ENCODE measurements around the gene QPCT.
"Not testable (repeated sequence)": the region's sequence is repeated elsewhere in the genome, so short reads cannot be mapped to it uniquely, and the experiment has no call there.

QPCT gene

DNA sequence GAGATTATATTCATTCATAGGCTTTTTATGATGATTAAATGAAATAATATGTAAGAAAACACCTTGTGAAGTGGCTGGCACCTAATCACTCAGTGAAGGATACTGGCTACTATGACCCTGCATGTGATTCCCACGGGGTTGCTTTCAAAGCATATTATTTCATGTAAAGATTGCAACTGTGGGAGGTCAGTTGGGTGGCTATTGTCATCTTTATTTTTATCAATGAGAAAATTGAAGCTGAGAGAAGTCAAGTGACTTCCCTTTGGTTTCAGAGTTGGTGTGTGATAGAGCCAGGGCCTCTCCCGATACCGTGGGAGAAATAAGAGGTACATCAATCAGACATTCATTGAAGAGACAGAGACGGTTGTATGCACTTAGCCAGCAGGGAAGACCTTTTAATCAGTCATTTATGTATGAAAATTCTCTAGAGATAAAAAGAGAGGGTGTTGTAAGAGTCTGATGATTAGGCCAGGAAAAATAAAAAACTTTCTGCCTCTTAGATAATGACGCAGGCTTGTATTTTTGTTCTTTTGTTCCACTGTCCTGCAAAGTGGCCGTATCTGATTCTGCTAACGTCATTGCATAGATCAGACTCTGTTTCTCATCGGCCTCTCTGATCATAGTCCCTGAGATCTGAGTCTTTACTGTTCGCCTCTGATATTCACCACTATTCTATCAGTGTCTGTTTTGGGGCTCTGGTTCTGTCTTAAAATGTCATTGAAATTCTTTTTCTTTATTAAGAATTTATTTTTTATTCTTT is 50.5 kb downstream of the QPCT start:
- DNase-seq = no peak

DNA sequence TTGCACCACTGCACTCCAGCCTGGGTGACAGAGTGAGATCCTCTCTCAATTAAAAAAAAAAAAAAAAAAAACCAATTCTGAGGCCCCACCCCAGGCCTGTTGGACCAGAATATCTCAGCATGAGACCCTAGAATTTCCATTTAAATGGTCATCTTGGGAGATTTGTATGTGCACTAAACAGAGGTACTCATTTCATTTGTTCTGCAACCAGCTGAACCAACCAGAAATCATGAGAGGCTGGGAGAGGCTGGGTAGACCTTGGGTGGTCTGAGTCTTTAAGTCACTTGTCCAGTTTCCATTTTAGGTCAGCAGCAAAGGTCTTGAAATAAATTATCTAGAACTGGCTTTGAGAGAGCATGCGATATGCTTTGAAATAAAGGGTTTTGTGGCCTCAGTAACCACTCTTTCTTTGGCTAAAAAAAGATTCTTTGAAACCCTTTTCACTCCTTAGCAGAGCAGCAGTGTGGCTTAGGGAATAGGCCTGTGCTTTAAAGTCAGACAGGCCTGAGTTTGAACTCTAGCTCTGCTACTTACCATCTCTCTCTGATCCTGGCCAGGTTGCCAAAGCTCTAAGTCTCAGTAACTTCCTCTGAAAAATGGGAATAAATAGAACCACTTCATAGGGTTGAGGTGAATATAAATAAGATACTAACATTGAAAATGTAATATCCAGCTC is 52.6 kb downstream of the QPCT start:
- DNase-seq = no peak

DNA sequence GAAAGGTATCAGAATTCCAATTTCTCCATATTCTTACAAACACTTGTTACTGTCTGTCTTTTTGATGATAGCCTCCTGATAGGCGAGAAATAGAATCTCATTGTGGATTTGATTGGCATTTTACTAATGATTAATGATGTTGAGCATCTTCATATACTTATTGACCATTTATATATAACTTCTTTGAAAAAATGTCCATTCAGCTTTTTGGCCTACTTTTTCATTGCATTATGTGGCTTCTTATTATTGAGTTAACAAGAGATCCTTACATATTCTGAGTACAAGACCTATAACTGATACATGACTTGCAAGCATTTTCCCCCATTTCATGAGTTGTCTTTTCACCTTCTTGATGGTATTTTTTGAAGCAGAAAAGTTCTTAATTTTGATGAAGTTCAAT is 54.6 kb downstream of the QPCT start:
- DNase-seq = no peak

DNA sequence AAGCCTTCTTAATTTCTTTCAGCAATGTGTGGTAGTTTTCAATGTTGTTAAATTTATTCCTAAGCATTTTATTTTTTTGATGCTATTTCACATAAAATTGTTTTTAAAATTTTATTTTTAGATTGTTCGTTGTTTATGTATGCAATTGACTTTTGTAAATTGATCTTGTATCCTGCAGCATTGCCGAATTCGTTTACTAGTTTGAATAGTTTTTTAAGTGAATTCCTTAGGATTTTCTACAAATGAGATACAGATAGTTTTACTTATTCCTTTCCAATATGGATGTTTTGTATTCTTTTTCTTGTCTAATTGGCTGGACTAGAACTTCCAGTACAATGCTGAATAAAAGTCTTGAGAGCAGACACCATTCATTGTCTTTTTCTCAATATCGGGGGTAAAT is 55.6 kb downstream of the QPCT start:
- no peak for DNase-seq

DNA sequence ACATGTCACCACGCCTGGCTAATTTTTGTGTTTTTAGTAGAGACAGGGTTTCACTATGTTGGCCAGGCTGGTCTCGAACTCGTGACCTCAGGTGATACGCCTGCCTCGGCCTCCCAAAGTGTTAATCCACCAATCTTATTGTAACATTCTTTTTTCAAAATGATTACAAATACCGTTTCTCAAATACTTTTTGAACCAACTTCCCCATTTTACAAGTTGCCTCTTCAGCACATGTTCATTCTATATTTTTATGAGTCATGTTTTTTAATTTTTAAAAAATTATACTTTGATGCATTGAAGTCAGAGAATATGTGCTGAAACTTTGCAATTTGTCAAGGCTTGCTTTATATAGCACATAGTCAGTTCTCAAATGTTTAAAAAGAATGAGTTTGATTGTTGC is 58.2 kb downstream of the QPCT start:
- no peak for DNase-seq

DNA sequence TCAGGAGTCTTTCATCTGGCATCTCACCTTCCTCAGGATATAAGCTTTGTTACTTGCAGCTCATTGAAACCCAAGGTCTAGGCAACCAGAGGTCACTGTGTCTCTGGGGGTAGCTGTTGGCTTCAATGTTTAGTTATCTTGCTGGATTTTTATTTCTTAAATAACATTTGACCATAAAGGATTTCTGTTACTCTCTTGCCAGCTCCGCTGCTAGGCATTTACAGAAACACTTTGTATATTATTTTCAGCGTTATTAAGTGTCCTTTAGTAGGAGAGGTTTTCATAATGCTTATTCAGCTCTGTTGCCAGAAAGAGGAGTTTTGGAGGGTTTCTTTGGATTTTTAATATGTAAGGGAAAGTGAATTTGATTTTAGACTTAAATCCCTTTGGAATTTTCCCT is 61.4 kb downstream of the QPCT start:
- DNase-seq = no peak

DNA sequence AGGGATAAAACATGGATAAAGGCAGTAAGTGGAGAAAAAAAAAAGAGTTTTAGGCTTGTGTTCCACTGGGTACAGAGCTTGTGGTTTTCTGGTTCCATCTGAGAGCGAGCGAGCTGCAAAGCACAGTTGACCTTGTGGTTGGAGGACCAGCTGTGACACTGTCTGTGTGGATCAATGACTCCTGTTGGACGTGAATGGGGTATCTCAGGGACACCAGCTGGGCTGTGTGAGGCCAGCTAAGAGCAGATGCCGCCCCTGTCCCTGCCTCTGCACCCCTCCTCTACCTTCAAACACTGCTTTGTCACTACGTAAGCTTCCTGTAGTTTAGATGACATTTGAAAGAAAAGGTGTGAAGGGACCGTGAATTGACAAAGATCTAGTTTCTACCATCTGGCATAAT is 67.8 kb downstream of the QPCT start:
- no peak for DNase-seq

DNA sequence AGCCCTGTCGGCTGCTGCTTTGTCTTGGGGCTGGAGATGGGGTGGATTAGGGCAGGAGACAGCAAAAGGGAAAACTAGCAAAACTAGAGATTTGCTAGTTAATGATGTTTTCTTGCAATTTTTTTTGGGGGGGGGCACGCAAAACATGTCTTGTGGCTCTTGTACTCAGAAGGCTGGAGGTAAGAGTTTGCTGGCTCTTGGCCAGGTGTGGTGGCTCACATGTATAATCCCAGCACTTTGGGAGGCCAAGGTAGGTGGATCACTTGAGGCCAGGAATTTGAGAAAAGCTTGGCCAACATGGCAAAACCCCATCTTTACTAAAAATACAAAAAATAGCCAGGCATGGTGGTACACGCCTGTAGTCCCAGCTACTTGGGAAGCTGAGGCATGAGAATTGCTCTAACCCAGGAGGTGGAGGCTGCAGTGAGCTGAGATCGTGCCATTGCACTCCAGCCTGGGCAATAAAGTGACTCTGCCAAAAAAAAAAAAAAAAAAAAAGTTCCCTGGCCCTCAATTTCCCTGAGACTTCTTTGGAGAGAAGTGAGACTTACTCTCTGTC is 69.6 kb downstream of the QPCT start:
- not testable (repeated sequence) for DNase-seq

DNA sequence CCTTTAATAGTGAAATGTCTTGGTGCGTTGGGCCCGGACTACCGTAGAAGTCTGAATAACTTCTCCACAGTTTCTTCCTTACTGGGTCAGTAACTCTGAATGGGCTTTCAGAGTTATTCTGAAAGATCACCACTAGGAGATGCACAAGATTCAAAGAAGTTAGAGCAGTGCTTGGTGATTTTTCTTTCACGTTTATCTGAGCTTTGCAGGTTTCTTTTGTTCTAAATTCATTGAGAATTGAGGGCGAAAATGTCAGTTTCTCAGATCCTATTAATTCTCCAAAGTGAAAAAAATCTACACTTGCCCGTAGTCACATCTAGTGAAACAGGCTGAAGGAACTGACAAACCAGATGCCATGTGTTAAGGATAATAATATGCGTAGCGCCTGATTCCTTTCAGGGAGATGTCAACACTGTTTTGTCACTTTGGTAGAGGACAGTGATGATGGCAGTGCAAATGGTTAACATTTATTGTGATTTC is 70.1 kb downstream of the QPCT start:
- no peak for DNase-seq

DNA sequence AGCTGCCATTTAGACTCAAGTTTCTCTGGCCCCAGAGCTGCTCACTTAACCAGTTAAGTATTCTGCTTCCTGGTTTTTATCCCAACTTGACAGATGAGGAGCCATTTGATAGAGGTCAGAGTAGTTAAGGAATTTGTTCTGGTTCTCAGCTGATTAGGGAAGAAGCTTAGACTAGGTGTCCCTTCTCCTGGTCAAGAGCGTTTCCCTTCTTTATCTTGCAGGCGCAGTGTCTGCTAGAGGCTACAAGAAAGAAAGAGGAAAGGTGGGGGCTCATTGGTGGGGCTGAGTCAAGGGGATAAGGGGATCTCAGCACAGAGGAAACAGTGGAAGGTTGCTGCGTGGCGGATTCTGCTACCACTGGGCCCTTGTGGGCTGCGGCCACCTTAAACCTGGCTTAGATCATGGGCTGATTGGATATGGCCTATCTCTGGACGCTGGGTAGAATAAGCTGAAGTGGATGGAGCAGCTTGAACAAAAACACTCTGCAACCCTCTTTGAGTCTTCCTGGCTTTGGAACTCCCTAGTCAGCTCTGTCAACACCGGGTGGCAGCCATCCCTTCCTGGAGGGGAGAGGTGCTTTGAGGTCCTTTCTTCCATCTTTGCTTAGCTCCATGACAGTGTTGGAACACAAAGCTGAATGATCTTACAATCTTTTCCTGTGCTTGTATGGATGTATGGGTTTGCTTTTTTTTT is 70.8 kb downstream of the QPCT start:
- DNase-seq = no peak

DNA sequence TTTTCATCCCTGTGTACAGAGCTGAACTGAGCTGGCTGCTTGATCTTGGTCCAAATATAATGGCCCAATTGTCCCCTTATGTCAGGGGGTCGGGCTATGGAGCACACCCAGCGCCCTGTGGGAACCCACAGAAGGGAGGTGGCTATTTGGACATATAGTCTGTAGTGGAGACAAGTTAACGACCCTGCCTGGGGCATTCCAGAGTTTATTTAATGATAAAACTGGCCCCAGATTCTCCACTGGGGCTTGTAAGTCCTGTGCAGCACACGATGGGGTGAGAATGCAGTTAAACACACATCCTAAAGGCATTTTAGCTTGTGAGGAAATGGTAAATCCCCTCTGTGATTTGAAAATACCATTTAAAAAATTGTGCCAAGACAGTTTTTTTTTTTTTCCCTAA is 72.9 kb downstream of the QPCT start:
- no peak for DNase-seq

DNA sequence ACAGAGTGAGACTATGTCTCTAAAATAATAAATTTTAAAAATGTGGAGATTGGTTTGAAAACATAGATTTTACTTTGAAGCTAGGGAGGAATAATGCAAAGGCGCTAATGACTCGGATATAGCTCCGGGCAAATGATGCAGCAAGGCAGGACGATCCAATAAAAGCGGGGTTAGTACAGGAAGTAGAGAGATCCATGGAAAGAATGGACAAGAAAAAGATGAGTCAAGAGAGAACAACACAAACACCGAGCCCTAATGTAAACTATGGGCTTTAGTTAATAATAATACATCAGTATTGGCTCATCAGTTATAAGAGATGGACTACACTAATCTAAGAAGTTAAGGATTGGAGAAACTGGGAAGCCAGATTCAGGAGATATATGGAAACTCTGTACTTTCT is 74.5 kb downstream of the QPCT start:
- DNase-seq = no peak

DNA sequence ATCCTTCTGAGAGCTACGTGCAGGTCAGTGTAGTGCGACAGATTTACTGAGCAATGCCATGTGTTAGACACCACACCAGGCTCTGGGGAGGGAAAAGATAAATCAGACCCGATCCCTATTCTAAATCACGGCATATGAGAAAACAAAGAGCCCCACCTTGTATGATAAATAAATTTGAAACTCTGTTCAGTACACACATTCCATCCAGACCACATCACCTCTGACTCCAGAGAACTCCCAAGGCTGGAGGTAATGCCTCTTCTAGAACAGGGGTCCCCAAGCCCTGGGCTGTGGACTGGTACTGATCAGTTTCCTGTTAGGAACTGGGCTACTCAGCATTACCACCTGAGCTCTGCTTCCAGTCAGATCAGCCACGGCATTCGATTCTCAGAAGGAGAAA is 77.3 kb downstream of the QPCT start:
- DNase-seq = no peak

DNA sequence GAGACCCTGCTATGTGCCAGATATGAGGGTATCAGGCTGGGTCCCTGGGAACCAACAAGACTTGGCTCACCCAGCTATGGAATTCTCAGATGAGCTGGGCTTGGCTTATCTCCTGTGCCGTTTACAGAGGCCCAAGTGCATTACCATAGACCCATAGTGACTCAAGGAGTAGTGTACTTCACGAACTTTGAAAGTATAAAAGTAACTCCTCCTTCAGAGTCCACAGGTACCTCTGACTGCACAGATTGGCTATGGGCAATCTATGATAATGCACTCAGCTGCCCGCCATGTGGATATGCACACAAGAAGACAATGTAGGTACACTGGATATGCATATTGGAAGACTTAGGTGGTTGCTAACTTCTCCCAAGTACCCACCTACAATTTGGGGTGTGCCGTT is 78.4 kb downstream of the QPCT start:
- DNase-seq = no peak
